ENCODE measurements around the gene CBR3.

GRCh38 chr21:36171741-36172331 is 37.0 kb downstream of the CBR3 start:
- TF ChIP-seq MAX (IDR thresholded peaks at IDR 0.05; ENCODE audit: low read depth) = no peak
- TF ChIP-seq CTCF (IDR thresholded peaks at IDR 0.05) = no peak
- no peak for TF ChIP-seq SMC3 (IDR thresholded peaks at IDR 0.05; ENCODE audit: low read depth, low read length)
- no peak for TF ChIP-seq NFIC (IDR thresholded peaks at IDR 0.05; ENCODE audit: borderline replicate concordance)
- no peak for TF ChIP-seq ELF1 (IDR thresholded peaks at IDR 0.05)
- no peak for TF ChIP-seq EP300 (IDR thresholded peaks at IDR 0.05; ENCODE audit: borderline replicate concordance in 1 of 2, low read depth in 1 of 2, low read length in 1 of 2)
- no peak for TF ChIP-seq TEAD4 (IDR thresholded peaks at IDR 0.05; ENCODE audit: borderline replicate concordance, insufficient read depth)
- TF ChIP-seq RXRA (IDR thresholded peaks at IDR 0.05; ENCODE audit: borderline replicate concordance, low read depth) = no peak
- no peak for TF ChIP-seq POLR2AphosphoS5 (IDR thresholded peaks at IDR 0.05; ENCODE audit: low read depth, low read length)
- TF ChIP-seq JUND (IDR thresholded peaks at IDR 0.05) = no peak
- TF ChIP-seq RCOR1 (IDR thresholded peaks at IDR 0.05; ENCODE audit: low read length) = no peak
- TF ChIP-seq GATA2 (CRISPR knock-in tag; IDR thresholded peaks at IDR 0.05) = no peak
- no peak for TF ChIP-seq GABPA (IDR thresholded peaks at IDR 0.05; ENCODE audit: low read depth)
- TF ChIP-seq TCF12 (IDR thresholded peaks at IDR 0.05) = no peak

All from SK-N-SH (cell line).